Adrenal gland (tissue), 12 donors: ENCODE data around the gene CDC6. TPM values are rescaled to one million over a fixed set of nuclear protein-coding genes. Genes with fewer than 3 reads are reported as not detected.

Experiments used
- DNase-seq, 7 donors: peaks; one replicate each; pipeline ENCODE4 v3.0.0-alpha.2; 2019 to 2020
- H3K27ac ChIP-seq, 5 donors: fragments of 200-600 bp; sonication (generic) in 4 of 5; 1 replicate in 3 of 5; 2 replicates in 2 of 5; pipeline versions ENCODE4 v1.5.1 to v1.8.0; 2016 to 2020; ENCODE audit warnings: mild to moderate bottlenecking in 1 of 5
- H3K27me3 ChIP-seq: fragments of 200-600 bp; 2 replicates; pipeline ENCODE4 v1.8.0; 2021
- H3K36me3 ChIP-seq, 2 donors: fragments of 200-600 bp; replicated peaks in 1 of 2; 1 replicate in 1 of 2; 2 replicates in 1 of 2; pipeline versions ENCODE4 v1.5.1 to v1.8.0; 2018 to 2022
- H3K4me1 ChIP-seq, 2 donors: fragments of 200-600 bp; replicated peaks in 1 of 2; 1 replicate in 1 of 2; 2 replicates in 1 of 2; pipeline versions ENCODE4 v1.5.1 to v1.8.0; 2018 to 2021
- H3K4me3 ChIP-seq, 4 donors: fragments of 200-600 bp; sonication (generic) in 3 of 4; one replicate each; pipeline ENCODE4 v1.5.1; 2016 to 2018
- H3K9me3 ChIP-seq, 3 donors: fragments of 200-600 bp; sonication (generic) in 1 of 3; replicated peaks in 1 of 3; 1 replicate in 2 of 3; 2 replicates in 1 of 3; pipeline versions ENCODE4 v1.5.1 to v1.8.0; 2016 to 2021
- CTCF ChIP-seq, 6 experiments: fragments of 450-650 bp in 4 of 6; fragments of 200-600 bp in 2 of 6; sonication (generic) in 1 of 6; IDR thresholded peaks; 1 replicate in 5 of 6; 2 replicates in 1 of 6; pipeline versions ENCODE4 v1.5.1 to v1.8.0; 2016 to 2021; ENCODE audit warnings: antibody characterized with exemption in 6 of 6, mild to moderate bottlenecking in 2 of 6, moderate library complexity in 1 of 6
- POLR2A ChIP-seq, 2 donors: fragments of 450-650 bp; IDR thresholded peaks; one replicate each; pipeline ENCODE4 v1.6.1; 2017; ENCODE audit warnings: antibody characterized with exemption in 2 of 2, mild to moderate bottlenecking in 2 of 2, moderate library complexity in 1 of 2
- WGBS, 4 donors: extraction: QIAGEN DNeasy Blood & Tissue Kit in 2 of 4; methylation state at CpG; one replicate each; pipeline versions ENCODE4 v1.1.5 to v1.1.7; 2013 to 2017; 5-methylcytosine and 5-hydroxymethylcytosine counted together
- intact Hi-C, 2 donors: fragments of 100-400 bp; cut with DNase I; formaldehyde crosslinking; loops; one replicate each; pipeline versions ENCODE4 v1.14.1 to v1.15.0; 2022 to 2023
- polyA plus RNA-seq, 3 donors: library from polyadenylated mRNA; stranded (reverse); fragments of 200-250 nt in 2 of 3; fragments of 350-450 nt in 1 of 3; fragmentation: Illumina TruSeq in 1 of 3; extraction: RNeasy Lipid Tissue Mini Kit (QIAGEN cat#74804) in 1 of 3; gene quantifications; one replicate each; pipeline ENCODE4 v1.2.3, GENCODE V29; 2013 to 2014
- total RNA-seq, 9 donors: library from RNA; depleted of rRNA in 4 of 9; stranded (reverse); fragments of >200 nt in 4 of 9; fragments of 120-200 nt in 1 of 9; fragmentation: NEBNext Ultra II Directional in 1 of 9; extraction: Animal tissue kit (Norgen Biotek cat#: 25700) in 1 of 9; gene quantifications; one replicate each; pipeline versions ENCODE4 v1.1.0 to v1.2.4, GENCODE V29; 2013 to 2023
- donor health status: healthy with polysubstance abuse.
- donor health status: Bipolar disorder and iron deficiency.
- donor health status: DM: yes; HTN: yes; CAD: no.
- donor health status: DM: no; HTN: no; CAD: no.
- donor health status: DM: no; HTN: no; CAD: no.
- donor health status: DM: yes; HTN: yes; CAD: no.

Gene CDC6
- total and polyA plus RNA-seq, 12 donors: 0.69 to 31.3 (median 2.5) TPM

- H3K27ac ChIP-seq: no peak overlapping the region
- no peaks in the 10 kb centered on the region for H3K9me3 ChIP-seq
- H3K4me3 ChIP-seq: no peak overlapping the region
- no peak for TF ChIP-seq CTCF (IDR thresholded peaks at IDR 0.05)
- TF ChIP-seq POLR2A (IDR thresholded peaks at IDR 0.05): no peak
- intact Hi-C loops: no loop called here
- H3K4me1 ChIP-seq: no peaks in the 10 kb centered on the region
- WGBS, 4 donors: 85 to 94% (median 87%) methylated on average over 11 to 21 of the region's 21 CpGs
- H3K27me3 ChIP-seq: no peaks in the 10 kb centered on the region
- no peak for DNase-seq
- peaks cover 0 to 58% of the 10 kb centered on the region in 2 donors for H3K36me3 ChIP-seq
Observed at GRCh38 chr17:40264458-40265185, 23.1 kb upstream of the CDC6 start.

- Histone ChIP-seq H3K27ac (no peak overlapping the region), H3K27me3 (no peaks in the 10 kb centered on the region), H3K4me3 (no peak overlapping the region), H3K9me3 (no peaks in the 10 kb centered on the region), H3K36me3 (peaks cover 0 to 61% of the 10 kb centered on the region in 2 donors), H3K4me1 (no peaks in the 10 kb centered on the region)
- DNase-seq: no peak
- 89 to 92% (median 90%) methylated on average over 5 of the region's 5 CpGs for WGBS, 4 donors
- intact Hi-C loops: no loop called here
- TF ChIP-seq CTCF (IDR thresholded peaks at IDR 0.05): no peak
- no peak for TF ChIP-seq POLR2A (IDR thresholded peaks at IDR 0.05)
Observed at GRCh38 chr17:40265337-40265736, 22.3 kb upstream of the CDC6 start.

GRCh38 chr17:40266882-40267281, 20.8 kb upstream of the CDC6 start:
- H3K36me3 ChIP-seq: peaks cover 0 to 54% of the 10 kb centered on the region in 2 donors
- intact Hi-C loops: no loop called here
- DNase-seq: no peak
- H3K4me3 ChIP-seq: no peak overlapping the region
- no peaks in the 10 kb centered on the region for H3K9me3 ChIP-seq
- no peaks in the 10 kb centered on the region for H3K4me1 ChIP-seq
- no peaks in the 10 kb centered on the region for H3K27me3 ChIP-seq
- 93 to 95% (median 94%) methylated on average over 6 of the region's 6 CpGs for WGBS, 4 donors
- no peak for TF ChIP-seq POLR2A (IDR thresholded peaks at IDR 0.05)
- no peak overlapping the region for H3K27ac ChIP-seq

GRCh38 chr17:40268141-40268712, 19.5 kb upstream of the CDC6 start:
- intact Hi-C loops: no loop called here
- 66 to 95% (median 84%) methylated on average over 2 of the region's 2 CpGs for WGBS, 4 donors
- DNase-seq: no peak
- no peak overlapping the region for H3K4me3 ChIP-seq
- no peaks in the 10 kb centered on the region for H3K9me3 ChIP-seq
- H3K36me3 ChIP-seq: peaks cover 0 to 46% of the 10 kb centered on the region in 2 donors
- no peaks in the 10 kb centered on the region for H3K27me3 ChIP-seq
- no peak for TF ChIP-seq CTCF (IDR thresholded peaks at IDR 0.05)
- no peak for TF ChIP-seq POLR2A (IDR thresholded peaks at IDR 0.05)
- no peaks in the 10 kb centered on the region for H3K4me1 ChIP-seq
- no peak overlapping the region for H3K27ac ChIP-seq
